Raji (cell line): ENCODE measurements around the gene SLC4A7.

Experiments used
- POLR2A ChIP-seq: IDR thresholded peaks from 2 replicates; pipeline ENCODE4 v1.6.1; 2011; ENCODE audit warnings: low read depth, low read length, control low read depth; ENCODE audit not compliant: insufficient read depth

Gene SLC4A7

DNA sequence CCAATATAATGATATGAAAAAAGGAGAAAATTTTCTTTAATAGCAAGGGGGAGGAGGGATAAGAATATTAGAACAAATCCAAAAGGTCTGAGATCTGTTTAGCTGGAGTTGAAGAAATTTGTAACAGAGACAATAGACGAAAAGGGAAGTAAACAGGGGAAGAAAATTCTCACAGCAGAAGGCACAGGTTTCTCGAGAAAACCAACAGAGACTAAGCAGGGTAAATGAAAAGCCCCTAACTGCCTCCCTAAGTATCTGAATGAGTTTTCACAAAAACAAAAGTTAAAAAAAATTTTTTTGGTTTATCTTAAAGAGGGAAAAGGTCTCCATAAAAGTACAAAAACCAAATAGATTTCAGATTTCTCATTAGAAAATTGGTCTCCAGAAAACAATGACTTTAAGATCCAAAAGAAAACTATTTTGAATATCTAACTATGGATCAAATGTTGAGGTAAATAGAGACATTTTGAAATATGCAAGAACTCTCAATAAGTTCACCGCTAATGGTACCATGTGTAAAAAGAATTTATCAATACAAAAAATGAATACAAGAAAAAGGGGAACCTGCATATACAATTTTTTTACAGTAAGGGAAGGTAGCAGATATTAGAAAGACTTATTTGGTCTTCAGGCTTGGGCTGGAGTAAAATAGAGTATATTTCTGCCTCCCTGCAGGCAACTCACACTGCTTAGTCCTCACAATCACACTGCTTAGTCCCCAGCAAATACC lies 91.1 kb downstream of the SLC4A7 start:
- TF ChIP-seq POLR2A: no peak

DNA sequence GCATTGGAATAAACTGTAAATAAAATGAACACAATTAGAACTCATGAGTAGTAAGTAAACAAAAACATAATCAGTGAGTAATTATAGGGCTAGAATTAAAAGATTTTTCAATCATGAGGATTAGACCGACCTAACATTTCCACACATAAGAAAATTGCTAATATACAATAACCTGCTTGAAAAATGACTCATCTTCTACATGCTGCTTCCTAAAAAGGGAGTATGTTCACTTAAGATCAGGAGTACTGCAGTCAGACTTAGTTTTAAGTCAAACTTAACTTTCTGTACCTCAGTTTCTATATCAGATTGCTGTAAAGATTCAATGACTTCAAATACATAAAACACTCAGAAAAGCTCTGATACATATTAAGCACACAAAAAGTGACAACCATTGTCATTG lies 92.4 kb downstream of the SLC4A7 start:
- TF ChIP-seq POLR2A: no peak

DNA sequence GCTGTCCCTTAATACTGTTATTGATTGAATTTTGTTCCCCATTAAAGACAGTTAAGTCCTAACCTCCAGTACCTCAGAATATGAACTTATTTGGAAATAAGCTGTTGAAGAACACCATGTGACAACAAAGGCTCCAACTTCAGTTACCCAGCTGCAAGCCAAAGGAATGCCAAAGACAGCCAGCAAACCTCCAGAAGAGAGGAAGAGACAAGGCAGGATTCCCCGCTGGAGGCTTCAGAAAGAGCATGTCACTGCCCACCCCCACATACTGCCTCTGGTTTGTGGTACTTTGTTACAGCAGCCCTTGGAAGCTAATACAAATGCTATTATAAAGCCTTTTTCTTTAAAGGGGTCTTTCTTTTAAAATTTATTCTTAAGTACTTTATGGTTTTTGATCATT lies 96.6 kb downstream of the SLC4A7 start:
- TF ChIP-seq POLR2A: no peak

DNA sequence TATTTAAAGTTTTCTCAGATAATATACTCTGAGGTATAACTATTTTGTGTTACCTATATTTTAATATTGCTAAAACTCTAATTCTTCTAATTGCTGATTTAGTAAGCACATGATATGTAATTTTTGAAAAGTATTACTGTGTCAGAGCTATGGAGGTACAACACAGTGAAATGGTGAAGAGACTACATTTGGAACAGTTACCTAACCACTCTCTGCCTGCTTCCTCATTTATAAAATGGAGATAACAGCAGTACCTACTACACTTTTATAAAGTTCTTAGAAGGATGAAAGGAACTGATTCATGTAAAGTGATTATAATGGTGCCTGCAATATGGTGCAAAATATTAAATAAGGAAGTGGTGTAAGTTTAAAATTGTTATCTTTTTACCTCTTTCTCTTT lies 98.7 kb downstream of the SLC4A7 start:
- no peak for TF ChIP-seq POLR2A

DNA sequence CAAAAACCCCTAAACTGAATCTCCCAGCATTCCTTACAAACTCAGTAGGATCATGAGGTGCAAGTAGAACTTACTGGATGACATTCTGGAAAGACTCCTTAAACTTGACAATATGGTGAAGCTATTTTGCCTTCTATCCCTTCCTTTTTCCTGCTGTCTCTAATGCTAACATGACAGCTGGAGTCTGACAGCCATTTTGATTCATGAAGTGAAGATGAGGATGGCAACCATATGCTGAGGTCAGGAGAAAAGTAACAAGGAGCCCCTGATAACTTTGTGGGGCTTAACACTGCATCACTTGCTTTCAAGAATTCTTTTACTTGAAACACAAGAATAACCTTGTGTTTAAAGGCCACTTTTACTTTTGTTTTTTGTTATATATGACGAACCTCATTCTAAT lies 100.0 kb downstream of the SLC4A7 start:
- TF ChIP-seq POLR2A: no peak

DNA sequence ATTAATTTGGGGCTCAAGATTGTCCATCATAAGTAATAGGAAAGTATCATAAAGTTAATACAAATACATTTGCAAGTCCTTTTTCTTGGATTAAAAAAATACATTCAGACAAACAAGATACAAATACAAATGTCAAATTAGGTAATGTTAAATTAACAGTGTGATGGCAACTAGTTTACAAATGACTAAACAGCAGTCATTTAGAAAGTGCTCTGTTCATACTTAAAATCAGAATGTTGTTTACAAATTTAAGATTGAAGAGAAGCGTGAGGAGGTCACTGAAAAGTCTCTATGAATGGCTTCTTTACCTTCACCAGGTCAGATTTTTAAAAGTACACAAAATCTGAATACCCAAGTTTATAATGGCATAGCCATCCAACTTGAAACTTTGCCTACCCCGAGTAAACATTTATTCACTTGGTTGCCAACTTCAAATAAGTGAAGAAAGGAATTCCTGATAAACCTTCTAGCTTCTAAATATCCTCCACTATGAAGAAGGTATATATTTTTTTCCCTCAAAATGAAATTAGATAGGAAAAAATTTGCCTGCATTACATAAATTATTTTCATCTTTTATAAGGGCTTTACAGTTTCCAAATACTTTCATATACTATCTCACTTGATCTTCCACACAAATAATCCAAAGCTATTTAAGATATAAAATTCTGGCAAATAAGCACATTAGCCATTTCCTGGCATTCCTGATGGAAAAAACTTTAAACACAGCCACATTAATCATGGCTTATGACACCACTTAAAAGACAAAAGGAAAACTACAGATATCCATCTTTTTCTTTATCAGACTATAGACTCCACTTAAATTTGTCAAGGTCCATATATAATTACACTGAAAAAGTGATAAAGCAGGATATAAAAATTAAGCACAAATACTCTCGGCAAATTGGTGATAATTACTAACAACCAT lies 103.5 kb downstream of the SLC4A7 start:
- no peak for TF ChIP-seq POLR2A

DNA sequence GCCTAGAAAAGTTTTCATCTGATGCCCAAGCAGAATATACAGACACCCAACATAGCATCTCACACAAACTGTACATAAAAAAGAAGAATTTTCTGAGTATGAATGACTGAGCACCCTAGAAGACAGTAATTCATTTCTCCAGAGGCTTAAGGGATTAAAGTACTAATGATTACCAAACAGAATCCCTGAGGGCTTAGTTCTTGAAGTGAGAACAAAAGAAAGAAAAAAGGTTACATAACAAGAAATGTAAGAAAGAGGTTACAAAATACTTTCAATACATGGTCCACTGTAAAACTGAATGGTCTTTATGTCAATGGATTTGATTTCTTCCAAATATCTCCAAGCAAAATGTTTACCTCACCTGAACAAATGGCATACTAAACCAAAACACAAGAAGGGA lies 105.9 kb downstream of the SLC4A7 start:
- TF ChIP-seq POLR2A: no peak

DNA sequence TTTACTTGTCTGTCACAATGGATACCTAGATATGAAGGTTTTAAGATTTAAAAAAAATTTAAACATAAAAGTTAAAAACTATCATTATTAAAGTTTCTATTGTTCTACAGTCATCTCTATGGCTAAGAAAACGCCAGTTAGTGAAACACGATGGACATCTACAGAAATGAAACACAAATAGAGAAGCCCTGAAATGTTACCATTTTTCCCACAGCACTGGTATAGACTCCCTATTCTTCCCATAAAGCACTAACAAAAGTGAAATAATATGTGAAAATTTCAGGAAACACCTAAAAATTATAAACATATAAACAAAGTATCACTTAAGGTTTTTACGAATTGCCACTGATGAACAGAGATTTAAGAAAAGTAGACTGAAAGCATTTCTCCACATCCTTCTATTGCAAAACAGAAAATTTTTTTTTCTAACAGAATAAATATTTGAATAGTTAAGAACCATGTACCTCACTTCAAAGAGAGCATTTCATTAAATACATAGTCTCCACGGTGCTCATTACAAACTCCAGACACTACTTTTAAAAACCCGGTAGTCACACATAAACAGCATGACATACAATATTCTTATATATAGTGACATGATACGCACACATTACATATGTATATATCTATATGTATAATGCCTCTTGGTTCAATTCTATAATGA lies 107.9 kb downstream of the SLC4A7 start:
- no peak for TF ChIP-seq POLR2A

DNA sequence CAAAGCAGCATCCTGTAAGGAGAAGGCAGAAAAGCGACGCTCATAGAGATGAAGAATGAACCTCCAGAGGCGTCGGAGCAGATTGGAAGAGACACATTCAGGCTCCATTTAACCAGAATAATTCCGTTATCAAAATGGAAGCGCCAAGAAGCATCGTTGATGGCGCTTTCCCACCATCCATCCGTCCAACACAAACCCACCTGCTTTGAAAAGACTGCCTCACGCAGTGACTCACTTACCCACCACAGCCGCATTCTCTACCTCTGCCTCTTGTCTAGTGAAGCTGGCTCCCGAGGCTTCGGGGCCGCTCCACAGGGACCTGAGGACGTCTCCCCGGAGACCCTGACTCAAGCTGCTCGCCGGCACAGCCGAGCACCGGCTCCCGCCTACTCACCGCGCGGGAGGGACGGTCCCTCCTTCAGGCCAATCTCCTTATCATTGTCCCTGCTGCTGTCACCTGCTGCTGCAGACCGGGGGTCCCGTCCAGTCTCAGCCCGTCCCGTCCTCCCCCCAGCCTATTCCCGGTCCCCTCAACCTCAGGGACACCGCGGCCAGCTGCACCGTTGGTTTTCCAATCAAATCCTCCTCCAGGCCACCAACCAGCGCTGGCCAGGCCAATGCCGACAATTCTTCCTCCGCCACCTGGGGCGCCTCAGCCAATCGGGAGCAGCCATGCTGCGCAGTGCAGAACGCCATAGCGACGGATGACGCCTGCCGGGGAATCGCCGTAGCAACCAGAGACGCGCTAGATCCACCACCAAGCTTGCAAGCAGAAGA lies 115.2 kb downstream of the SLC4A7 start, which contains the start of gene NEK10:
NEK10 (minus strand) TSS at position 553 of the 777 bp plus-strand sequence. CDS start 16,501 bp downstream, outside the sequence.
- no peak for TF ChIP-seq POLR2A

DNA sequence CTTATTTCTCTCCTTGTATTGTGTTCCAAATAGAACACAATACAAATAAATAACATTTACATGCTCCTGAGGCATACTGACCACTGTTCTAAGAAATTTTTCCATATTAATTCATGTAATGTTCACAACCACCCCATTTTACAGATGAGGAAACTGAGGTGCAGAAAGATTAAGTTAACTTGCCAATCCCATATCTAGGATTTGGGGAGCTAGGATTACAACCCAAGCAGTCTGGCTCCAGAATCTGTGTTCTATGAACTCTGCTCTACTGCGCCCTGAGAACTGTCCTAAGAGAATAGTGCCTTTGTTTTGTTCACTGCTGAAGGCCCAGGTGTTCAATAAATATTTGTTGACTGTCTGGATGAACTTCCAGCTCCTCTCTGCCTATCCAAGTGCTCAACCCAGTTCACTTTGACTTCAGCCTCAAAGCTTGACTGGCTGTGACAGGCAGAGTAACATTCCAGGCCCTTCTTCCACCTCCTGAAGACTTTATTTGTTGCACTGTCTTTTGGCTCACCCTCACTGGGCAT lies 118.1 kb downstream of the SLC4A7 start:
- TF ChIP-seq POLR2A: no peak

DNA sequence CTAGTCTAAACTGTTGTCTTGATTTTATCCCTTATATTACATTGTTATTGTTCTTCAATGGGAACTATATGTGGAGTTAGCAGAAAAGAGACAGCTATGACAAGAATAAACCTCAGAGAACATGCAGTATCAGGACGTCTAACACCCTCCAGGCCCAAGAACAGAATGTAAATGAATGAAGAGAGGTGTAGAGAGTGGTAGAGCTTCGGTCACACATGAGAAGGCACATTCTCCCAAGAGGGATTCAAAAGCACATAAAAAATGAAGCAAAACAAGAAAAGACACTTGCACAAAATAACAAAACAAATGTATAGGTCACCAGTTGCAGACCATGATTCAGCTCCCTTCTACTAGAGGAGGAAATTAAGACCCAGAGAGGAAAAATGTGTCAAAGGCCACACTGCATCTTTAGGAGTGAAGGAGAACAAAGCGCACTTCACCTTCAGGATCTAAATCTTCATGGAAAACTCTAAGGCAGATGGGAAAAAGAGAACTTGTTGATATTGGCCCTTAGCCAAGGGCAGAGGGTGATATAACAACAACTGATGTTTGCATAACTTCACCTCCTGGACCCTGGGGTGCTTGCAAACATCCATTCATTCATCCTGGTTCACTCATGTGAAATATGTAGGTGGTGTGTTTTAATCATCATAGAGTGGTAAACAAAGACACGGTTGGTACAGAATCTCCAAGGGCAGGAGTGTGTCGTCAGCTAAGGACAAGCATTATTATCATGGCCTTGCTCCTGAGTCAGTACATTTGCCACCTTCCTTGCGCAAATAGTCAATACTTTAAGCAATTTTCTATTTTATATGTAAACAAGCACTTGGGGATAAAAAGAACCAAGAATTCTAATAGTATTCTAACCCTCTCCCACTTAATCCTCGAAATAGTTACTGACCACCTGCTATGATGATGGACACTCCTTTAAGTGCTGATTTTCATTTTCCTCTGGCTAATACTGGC lies 123.8 kb downstream of the SLC4A7 start:
- TF ChIP-seq POLR2A: peak; percentile 52; the same call in 1 of the 2 replicates

DNA sequence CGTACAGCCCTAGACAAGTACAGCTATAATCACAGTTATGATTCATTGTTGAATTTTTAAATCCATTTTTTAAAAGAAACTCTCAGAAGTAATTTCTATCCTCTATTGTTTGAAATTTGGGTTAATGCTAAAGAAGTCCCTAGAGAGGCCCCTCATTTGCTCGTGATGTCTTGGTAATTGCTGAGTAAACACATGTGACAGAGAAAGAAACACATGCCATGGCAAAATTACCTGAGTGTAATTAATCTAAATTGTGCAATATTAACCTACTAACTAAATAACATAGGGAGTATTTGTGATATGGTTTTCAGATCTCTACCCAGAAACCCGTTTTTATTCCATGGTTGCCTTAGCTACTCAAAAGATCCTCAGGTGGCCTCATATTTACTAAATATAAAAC lies 125.8 kb downstream of the SLC4A7 start:
- TF ChIP-seq POLR2A: no peak

DNA sequence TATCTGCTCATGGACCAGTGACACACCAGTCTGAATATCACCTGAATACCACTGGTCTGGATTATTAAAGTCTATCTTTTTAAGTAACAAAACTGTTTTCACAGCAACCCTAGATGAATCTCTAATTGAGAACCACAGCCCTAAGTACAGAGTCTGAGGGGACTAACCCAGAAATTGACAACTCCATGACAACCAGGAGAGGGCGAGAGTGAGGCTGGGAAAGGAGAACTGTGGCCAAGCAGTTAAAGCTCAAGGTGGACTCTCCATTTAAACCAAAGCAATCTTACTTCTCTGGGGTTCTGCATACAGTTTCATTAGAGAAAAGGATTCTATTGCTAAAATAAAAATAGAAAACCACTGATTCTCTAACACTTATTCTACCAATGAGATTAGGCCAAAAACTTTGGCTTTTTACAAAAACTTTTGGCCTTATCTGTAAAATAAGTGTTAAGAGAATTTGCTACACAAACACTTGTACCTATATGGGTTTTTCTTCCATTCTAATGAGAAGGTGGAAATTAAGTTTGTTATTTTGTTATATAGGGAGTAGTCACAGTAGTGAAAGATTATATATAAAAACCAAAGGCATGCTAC lies 126.4 kb downstream of the SLC4A7 start:
- no peak for TF ChIP-seq POLR2A
